NCI-H1417 (cell line): ENCODE results near the gene KHK.
"Not testable (repeated sequence)": the region's sequence is repeated elsewhere in the genome, so short reads cannot be mapped to it uniquely, and the experiment has no call there.

Experiments
- DNase-seq, 3 experiments: peaks; one replicate each; lab custom pipeline; 2025; lab: John Stamatoyannopoulos, UW

Gene KHK

DNA sequence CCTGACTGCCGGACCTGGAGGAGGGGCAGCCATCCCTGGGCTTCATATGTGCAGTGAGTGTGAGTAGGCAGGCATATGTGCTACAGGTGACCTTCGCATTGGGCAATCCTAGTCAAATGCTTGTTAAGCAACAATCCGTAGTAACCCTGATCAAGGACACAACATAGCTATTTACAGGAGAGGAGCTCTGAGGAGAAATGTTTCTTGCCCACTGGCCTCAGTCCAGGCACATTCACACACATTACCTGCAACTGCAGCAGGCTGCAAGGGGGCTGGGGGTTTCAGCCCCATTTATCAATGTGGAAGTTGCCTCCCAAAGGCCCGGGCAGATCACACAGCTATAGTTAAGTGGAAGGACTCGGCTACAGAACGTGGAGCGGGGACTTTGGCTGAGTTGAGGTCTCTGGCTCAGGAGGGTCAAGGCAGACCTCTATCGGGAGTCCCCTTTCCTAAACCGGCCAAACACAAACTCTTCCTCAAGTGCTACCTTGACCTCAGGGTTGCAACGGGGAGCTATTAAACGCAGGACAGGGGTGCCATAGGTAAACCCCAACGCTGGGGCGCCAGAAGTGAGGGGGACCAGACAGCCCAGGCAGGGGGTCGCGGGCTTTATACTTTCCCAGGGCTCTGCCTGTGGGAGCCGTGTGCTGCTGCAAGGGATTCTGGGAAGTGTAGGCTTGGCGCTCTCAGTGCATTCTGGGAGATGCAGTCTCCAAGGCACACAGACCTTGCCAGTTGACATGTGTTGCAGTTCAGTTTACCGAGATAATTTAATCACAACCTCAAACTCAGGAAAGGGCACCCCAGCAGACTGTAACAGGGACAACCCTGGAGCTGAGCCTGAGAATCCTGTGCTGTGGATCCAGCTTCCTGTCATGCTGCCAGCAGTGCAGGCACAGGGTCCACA is 9.4 kb downstream of the KHK start:
- peak; percentile 23 to 59 (median 43) for DNase-seq

DNA sequence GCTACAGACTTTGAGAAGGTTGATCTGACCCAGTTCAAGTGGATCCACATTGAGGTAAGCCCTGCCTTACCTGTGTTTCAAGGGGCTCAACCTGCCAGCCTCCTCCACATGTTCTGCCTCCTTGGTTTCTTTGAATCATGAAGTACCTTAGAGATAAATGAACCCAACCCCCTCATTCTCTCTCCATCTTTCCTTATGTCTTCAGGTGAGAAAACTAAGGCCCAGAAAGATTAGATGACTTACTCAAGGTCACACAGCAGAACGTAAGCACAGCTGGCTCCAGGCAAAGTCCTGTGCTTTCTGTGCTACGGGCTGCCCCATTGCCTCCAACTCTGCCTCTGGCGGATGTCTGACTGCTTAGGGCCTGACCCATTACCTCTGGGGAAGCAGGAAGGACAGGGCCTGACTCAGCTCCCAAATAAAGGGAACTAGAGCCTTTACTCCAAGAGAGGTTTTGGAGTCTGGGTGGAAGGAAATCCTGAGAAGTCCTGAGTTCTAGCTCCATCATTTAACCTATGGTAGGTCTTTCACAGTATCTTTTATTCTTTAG is 10.3 kb downstream of the KHK start:
- no peak for DNase-seq

DNA sequence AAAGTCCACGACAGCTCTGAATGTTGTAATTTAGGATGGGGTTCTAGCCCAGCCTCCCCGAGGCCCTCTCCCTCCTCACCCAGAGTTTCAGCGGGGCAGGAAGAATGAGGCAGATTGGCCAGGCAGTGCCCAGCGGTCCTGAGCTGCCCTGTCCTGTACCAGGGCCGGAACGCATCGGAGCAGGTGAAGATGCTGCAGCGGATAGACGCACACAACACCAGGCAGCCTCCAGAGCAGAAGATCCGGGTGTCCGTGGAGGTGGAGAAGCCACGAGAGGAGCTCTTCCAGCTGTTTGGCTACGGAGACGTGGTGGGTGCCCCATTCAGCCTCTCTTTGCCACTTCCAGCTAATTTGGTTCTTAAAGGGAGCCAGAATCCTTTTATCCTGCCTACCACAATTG is 10.8 kb downstream of the KHK start:
- no peak for DNase-seq

GRCh38 chr2:27099334-27099955 is 12.9 kb downstream of the KHK start:
- no peak for DNase-seq

DNA sequence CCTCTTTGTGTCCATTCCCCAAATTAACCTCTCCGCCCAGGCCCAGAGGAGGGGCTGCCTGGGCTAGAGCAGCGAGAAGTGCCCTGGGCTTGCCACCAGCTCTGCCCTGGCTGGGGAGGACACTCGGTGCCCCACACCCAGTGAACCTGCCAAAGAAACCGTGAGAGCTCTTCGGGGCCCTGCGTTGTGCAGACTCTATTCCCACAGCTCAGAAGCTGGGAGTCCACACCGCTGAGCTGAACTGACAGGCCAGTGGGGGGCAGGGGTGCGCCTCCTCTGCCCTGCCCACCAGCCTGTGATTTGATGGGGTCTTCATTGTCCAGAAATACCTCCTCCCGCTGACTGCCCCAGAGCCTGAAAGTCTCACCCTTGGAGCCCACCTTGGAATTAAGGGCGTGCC is 13.5 kb downstream of the KHK start:
- DNase-seq: no peak

DNA sequence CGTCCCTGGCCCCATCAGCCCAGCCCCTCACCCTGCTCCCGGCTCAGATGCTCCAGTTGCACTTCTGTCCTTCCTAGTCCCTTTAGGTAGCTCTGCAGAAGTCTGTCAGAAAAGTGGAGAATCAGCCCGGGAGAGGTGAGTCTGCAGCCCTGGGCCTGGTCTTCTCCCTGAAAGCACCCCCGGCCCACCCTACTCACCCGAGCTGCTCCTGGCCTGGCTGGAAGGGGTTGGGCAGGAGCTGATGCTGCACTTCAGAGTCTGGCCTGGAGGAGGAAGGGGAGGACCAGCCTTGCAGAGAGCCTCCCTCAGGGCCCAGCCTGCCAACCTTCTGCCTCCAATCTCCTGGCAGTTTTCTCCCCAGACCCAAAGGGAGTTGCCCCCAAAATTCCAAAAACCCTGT is 15.8 kb downstream of the KHK start:
- no peak for DNase-seq

DNA sequence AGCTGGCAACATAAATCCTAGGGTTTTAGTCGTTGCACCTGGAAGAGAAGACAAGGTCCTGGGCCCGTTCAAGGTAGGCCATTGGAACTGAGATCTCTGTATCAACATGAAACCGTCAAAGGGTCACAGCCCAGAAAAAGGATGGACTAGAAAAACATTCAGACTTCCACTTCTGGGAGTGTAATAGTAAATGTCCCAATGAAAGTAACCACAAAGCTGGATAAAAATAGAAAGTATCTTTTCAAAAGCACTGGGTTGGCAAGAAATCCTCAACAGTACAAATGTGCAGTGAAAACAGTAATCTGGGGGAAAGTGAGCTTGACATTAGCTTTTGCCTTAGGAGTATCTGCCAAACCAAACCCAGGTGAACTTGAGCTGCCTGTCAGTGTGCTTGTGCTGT is 19.4 kb downstream of the KHK start:
- no peak for DNase-seq

GRCh38 chr2:27108221-27108620 is 21.6 kb downstream of the KHK start:
- no peak for DNase-seq

- no peak for DNase-seq
These were observed 22.5 kb downstream of the KHK start for GRCh38 chr2:27109083-27109482.

- not testable (repeated sequence) for DNase-seq
These were observed 24.2 kb downstream of the KHK start for GRCh38 chr2:27110603-27111352.

- DNase-seq: not testable (repeated sequence)
These were observed 25.0 kb downstream of the KHK start for GRCh38 chr2:27111392-27112078.

- DNase-seq: no peak
These were observed 28.9 kb downstream of the KHK start for GRCh38 chr2:27115519-27115918.

- peak in 1 of 3 experiments; percentile 71 for DNase-seq
These were observed 31.5 kb downstream of the KHK start for GRCh38 chr2:27117995-27118524.

DNA sequence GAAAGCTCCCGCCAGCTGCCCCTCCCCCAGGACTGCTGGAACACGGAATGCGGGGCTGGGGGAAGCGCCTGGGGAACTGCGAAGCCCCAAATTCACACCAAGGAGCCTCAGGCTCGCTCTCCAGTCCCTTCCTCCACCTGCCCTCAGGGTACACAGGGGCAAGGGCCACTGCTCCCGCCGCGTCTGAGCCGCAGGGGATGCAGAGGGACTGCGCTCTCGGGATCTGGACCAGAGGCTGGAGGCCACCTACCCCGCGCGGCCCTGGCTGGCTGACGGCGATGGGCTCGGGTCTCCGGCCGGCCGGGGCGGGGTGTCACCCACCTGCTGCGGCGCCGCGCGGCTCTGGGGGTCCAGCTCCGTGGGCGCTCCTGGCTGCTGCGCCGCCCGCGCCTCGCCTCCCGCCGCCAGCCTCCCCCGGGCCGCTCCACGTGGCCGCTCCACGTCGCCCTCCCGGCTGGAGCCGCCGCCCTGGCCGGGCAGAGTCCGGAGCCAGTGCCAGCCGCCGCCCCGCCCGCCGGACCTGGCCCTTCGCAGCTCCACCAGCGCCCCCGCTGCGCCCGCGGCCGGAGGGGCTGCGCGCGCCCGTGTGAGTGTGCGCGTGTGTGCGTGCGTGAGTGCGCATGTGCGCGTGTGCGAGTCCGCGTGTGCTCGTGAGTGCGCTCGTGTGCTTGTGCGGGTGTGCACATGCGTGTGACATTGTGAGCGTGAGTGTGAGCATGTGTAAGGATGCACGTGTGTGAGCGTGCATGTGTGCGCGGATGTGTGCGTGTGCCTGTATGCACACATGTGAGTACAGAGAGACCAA is 32.2 kb downstream of the KHK start, which contains the start of gene CGREF1:
Gene CGREF1 (minus strand): TSS at position 604 of the 805 bp plus-strand sequence. CDS start 14,762 bp downstream, outside the sequence.
- DNase-seq: peak; percentile 50 to 75 (median 71)

DNA sequence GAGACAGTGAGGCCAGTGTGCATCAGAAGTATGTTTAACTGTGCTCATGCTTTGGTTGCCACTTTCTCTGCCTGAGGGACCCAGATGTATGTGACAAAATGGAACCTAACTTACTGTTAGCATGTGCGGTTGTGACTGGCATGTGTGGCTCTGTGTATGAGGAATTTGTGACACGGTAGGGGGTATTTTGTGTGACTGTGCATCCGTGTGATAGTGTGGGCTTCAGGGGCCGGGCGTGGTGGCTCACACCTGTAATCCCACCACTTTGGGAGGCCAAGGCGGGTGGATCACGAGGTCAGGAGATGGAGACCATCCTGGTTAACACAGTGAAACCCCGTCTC is 32.7 kb downstream of the KHK start:
- DNase-seq: not testable (repeated sequence)

DNA sequence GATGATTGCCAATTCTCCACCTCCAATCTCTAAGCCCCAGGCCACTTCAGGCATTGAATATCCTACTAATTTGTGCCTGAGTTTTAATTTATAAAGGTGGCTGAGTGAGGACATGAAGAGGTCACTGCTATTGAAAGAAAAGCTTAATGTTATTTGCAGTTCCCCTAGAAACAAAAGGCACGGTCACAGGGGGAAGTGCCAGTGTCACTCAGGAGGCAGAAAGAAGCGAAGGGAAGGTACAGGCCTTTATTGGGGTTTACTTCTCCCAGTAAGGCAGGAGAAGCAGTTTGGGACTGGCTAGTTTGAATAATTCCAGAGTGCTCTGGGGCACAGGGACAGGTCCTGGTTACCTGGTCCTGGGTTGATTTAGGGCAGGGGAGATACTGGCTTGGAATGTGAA is 35.3 kb downstream of the KHK start:
- DNase-seq: peak in 1 of 3 experiments; percentile 22

DNA sequence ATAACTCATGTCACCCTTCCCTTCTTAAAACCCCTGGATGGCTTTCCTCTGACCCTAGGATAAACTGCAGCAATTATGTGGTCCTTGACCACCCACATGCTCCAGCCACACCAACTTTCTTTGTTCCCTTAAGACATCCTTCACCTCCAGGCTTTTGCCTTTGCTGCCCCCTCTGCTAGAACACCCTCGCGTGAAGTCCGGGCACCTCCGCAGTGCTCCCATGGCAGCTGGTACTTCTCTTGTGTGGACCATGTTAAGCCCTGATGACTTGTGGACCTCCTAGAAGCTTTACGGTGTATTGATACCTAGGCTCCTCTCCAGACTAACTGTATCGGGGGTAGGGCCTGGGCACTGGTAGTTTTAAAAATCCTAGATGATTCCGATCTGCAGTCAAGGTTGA is 36.2 kb downstream of the KHK start:
- DNase-seq: no peak

GRCh38 chr2:27123302-27124150 is 37.0 kb downstream of the KHK start, which contains the start of gene ABHD1:
Gene ABHD1, plus strand, starts transcription at chr2:27123815. Its CDS starts 134 bp downstream, at chr2:27123949.
- DNase-seq: peak; percentile 40 to 42 (median 40)

DNA sequence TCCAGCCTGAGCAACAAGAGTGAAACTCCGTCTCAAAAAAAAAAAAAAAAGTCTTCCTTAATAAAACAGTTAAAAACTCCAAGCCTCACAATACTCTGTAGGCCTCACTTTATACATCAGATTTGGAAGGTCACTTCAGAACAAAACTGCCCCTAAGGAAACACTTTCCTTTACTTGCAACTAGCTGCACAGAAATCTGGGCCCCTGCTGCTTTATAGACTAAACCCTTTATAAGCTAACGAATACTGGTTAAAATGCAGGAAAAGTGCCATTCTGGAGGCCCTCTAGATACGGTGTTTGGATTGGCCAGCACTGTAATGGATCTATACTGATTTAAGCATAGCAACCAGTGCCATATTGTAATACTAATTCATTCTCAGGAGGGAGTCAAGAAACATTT is 38.5 kb downstream of the KHK start:
- DNase-seq: no peak
